ENCODE results near the gene SBNO2.

DNA sequence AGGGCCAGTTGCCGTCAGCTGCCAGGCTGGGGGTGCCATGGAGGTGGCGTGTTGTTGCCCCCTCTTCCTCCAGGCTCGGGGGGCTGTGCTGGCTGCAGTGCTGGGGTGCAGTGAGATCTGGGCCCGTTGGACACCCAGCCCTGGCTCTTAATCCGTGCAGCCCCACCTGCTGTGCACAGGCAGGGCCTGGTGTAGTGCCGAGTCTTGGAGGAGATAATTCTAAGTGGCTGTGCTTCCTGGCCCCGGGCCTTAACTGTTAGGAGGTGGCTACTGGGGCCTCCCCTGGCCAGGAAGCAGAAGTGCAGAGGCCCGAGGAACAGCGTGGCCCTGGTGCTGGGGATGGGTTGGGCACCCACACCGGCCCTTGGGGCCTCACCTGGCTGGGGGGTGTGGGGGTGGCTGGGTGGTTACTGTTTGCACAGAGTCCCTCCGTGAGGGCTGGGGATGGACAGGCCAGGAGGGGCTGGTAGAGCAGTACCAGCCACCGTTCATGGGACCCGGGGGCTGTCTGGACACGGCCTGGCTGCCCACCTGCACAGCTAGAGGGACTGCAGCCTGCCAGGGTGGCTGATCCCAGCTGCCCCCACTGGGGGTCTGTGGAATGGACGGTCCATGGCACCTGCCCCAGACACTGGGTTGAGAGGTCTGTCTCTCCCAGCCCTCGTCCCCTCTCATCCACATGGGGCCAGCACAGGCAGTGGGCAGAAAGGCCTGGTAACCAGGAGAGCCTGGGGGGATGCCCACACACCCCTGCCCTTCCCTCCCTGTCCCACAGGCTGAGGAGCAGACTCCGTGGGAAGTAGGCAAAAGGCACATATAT is 67.0 kb downstream of the SBNO2 start:
- no peak for TF ChIP-seq MAFK (IDR thresholded peaks at IDR 0.05; ENCODE audit: low read depth, low read length)
- TF ChIP-seq POLR2A (IDR thresholded peaks at IDR 0.05; ENCODE audit: low read depth, low read length): no peak
- TF ChIP-seq, protein P1, sequence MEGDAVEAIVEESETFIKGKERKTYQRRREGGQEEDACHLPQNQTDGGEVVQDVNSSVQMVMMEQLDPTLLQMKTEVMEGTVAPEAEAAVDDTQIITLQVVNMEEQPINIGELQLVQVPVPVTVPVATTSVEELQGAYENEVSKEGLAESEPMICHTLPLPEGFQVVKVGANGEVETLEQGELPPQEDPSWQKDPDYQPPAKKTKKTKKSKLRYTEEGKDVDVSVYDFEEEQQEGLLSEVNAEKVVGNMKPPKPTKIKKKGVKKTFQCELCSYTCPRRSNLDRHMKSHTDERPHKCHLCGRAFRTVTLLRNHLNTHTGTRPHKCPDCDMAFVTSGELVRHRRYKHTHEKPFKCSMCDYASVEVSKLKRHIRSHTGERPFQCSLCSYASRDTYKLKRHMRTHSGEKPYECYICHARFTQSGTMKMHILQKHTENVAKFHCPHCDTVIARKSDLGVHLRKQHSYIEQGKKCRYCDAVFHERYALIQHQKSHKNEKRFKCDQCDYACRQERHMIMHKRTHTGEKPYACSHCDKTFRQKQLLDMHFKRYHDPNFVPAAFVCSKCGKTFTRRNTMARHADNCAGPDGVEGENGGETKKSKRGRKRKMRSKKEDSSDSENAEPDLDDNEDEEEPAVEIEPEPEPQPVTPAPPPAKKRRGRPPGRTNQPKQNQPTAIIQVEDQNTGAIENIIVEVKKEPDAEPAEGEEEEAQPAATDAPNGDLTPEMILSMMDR (conservative IDR thresholded peaks at IDR 0.05; ENCODE audit: low read depth, low read length): 0 out of 2 replicates have a peak, but pooled peaks have one; percentile 9

Data from IMR-90 (cell line).